GM12892 (cell line): ENCODE data around the gene FBXO21.

Experiments used
- POLR2A ChIP-seq: IDR thresholded peaks from 2 replicates; pipeline ENCODE4 v1.6.1; 2011; ENCODE audit warnings: low read depth, low read length, control low read depth
- POLR2AphosphoS5 ChIP-seq: IDR thresholded peaks from 2 replicates; pipeline ENCODE4 v1.6.1; 2011; ENCODE audit warnings: low read depth, low read length, control low read depth

- TF ChIP-seq POLR2A (no peak), POLR2AphosphoS5 (no peak)
Observed at GRCh38 chr12:117162167-117162539, 28.1 kb downstream of the FBXO21 start.
